GM13976 (cell line): ENCODE measurements around the gene SERPINE1.

Source experiments
- DNase-seq: peaks from one replicate; pipeline ENCODE4 v3.0.0; 2012; ENCODE audit warnings: low spot score
- in situ Hi-C: fragments of 300-500 bp; cut with MboI; formaldehyde crosslinking; loops from one replicate; pipeline ENCODE4 v1.12.0; 2022; ENCODE audit warnings: low sequenced_read_pairs, mixed read lengths, inconsistent platforms; ENCODE audit not compliant: unreplicated experiment
- TF ChIP-seq, protein P1 (sequence below): IDR thresholded peaks from 2 replicates; pipeline ENCODE4 v1.5.1; 2012; ENCODE audit warnings: borderline replicate concordance, mild to moderate bottlenecking; ENCODE audit not compliant: insufficient read depth; ENCODE audit errors: extremely low read depth, missing control alignments, control extremely low read depth

SERPINE1 gene

DNA sequence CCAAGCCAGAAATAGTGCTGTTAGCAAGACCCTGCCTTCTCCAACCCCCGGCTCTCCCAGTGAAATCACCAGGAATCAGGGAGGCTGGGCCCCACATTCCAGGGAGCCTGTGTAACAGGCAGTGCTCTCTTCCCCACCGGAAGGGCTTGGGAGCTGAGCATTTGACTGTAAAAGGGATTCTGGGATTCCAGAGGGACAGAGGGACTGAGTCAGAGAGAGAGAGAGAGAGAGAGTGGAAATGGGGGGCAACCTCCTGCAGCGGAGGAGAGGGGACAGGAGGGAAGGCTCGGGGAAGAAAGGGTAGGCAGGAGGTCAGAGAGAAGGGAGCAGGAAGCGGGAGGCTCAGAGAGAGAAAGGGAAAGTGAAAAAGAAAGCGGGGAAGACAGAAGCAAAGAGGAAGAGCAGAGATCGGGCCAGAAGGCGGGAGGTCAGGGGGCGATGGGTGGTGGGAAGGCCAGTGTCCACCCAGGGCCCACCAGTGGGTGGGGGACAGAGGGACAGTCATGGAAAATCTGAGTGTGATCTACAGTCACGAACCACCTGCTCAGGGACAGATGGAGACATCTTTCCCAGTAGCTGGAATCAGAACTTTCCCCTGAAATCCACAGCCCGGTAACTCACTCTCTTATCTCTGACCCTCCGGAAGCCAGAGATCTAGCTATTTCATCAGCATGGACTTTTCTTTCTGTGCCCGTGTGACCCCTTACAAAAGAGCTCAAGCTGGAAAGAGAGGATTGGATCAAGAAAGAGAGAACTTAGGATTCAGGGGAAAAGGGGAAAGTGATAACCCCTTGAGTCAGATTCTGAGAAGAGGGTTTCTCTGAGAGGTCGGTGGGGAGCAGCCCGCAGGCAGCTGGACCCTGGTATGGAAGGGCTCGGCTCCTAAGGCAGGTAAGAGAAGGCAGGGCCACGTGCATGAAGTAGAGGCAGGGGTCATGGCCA, 4.6 kb upstream of the SERPINE1 start:
- peak; percentile 71 for DNase-seq
- TF ChIP-seq, protein P1, sequence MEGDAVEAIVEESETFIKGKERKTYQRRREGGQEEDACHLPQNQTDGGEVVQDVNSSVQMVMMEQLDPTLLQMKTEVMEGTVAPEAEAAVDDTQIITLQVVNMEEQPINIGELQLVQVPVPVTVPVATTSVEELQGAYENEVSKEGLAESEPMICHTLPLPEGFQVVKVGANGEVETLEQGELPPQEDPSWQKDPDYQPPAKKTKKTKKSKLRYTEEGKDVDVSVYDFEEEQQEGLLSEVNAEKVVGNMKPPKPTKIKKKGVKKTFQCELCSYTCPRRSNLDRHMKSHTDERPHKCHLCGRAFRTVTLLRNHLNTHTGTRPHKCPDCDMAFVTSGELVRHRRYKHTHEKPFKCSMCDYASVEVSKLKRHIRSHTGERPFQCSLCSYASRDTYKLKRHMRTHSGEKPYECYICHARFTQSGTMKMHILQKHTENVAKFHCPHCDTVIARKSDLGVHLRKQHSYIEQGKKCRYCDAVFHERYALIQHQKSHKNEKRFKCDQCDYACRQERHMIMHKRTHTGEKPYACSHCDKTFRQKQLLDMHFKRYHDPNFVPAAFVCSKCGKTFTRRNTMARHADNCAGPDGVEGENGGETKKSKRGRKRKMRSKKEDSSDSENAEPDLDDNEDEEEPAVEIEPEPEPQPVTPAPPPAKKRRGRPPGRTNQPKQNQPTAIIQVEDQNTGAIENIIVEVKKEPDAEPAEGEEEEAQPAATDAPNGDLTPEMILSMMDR, result no peak
- in situ Hi-C loops, result no loop called here

DNA sequence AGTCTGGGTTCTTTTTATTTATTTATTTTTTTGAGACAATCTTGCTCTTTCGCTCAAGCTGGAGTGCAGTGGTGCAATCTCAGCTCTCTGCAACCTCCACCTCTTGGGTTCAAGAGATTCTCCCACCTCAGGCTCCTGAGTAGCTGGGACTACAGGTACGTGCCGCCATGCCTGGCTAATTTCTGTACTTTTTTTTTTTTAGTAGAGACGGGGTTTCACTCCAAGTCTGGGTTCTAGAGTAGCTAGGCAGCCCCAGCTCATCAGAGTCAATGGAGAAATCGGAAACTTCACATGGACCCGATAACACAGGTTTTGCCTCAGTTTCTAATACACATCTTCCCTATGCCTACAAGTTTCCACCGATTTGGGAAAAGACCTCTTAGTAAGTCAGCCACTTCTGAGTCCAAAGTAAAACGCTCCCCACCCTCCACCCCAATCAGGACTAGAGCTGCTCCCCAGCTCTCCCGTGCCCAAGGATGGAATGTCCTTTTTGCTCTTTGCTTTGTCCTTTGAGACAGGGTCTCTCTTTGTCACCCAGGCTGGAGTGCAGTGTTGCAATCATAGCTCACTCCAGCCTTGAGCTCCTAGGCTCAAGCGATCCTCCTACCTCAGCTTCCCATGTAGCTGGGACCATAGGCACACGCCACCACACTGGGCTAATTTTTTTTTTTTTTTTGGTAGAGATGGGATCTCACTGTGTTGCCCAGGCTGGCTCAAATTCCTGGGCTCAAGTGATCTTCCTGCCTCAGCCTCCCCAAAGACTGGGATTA, 3.8 kb upstream of the SERPINE1 start:
- in situ Hi-C loops, result no loop called here
- TF ChIP-seq, protein P1, result no peak
- no peak for DNase-seq

DNA sequence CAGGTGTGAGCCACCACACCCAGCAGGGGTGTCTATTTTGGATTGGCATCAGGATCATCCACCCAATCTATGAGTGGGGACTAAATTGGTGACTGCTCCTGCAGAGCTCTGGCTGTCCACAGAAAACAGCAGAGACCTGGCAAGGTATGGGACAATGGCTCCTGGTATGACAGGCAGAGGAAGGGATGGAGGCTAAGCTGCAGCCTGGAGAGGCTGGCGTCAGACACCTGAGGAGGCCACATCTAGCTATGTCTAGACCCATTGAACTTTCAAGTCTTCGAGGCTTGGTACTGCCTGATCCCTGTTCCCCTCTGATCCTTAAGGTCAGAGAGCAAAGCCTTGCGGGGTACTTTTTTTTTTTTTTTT, 3.2 kb upstream of the SERPINE1 start:
- DNase-seq, result no peak
- TF ChIP-seq, protein P1, result no peak
- in situ Hi-C loops, result no loop called here

DNA sequence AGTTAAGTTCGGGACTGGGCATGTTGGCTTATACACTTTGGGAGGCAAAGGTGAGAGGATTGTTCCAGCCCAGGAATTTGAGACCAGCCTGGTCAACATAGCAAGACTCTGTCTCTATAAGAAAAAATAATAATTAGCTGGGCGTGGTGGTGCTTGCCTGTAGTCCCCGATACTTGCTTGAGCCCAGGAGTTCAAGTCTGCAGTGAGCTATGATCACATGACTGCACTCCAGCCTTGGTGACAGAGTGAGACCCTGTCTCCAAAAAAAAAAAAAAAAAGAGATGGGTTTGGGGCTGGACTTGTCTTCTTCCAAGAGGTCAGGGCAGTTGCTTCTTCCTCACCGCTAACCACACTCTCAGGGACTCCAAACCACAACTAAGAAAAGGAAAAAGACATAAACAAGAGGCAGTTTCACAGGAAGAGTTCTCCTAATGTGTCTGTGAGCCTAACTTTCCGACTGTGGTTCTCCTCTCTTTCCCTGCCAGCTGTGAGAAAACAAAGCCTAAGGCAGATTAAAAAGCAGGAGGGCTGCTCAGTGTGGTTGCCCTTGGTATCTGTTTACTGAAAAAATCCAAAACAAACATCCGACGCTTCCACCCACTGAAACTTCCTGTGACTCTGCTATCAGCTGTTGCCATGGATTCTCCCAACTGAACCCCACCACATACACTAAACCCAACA, 2.4 kb upstream of the SERPINE1 start:
- no peak for DNase-seq
- TF ChIP-seq, protein P1, result no peak
- in situ Hi-C loops, result no loop called here

DNA sequence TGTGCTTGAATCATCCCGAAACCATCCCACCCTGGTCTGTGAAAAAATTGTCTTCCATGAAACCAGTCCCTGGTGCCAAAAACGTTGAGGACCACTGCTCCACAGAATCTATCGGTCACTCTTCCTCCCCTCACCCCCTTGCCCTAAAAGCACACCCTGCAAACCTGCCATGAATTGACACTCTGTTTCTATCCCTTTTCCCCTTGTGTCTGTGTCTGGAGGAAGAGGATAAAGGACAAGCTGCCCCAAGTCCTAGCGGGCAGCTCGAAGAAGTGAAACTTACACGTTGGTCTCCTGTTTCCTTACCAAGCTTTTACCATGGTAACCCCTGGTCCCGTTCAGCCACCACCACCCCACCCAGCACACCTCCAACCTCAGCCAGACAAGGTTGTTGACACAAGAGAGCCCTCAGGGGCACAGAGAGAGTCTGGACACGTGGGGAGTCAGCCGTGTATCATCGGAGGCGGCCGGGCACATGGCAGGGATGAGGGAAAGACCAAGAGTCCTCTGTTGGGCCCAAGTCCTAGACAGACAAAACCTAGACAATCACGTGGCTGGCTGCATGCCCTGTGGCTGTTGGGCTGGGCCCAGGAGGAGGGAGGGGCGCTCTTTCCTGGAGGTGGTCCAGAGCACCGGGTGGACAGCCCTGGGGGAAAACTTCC, 784 bp upstream of the SERPINE1 start:
- in situ Hi-C loops, result no loop called here
- TF ChIP-seq, protein P1, result no peak
- no peak for DNase-seq

DNA sequence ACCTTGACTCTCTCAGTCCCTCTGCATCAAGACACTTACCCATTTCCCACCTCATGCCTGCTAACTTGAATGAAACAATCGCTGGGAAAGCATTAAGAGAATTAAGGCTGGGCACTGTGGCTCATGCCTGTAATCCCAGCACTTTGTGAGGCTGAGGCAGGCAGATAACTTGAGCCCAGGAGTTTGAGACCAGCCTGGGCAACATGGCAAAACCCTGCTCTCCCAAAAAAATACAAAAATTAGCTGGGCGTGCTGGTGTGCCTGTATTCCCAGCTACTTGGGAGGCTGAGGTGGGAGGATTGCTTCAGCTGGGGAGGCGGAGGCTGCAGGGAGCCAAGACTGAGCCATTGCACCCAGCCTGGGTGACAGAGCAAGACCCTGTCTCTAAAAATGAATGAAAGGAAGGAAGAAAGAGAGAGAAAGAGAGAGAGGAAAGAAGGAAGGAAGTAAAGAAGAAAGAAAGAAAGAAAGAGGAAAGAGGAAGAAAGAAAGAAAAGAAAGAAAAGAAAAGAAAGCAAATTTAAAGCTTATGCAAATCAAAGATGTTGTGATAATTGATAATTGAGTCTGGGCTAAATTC, 646 bp downstream of the SERPINE1 start:
- TF ChIP-seq, protein P1, result no peak
- no peak for DNase-seq
- in situ Hi-C loops, result no loop called here
